GM23338 (cell line): ENCODE data around the gene SFRP2. TPM values are rescaled to one million over a fixed set of nuclear protein-coding genes. Genes with fewer than 3 reads are reported as not detected.

Source experiments
- ATAC-seq: fragments of 200-7000 bp; cut with Tn5 transposase; 3 replicates; pipeline ENCODE4 v1.9.1; 2020
- DNase-seq: peaks from one replicate; pipeline ENCODE4 v3.0.0-alpha.2; 2015; ENCODE audit warnings: low spot score
- H2AFZ ChIP-seq: fragments of 200-600 bp; sonication (generic); 2 replicates; pipeline ENCODE4 v1.8.0; 2016; ENCODE audit warnings: antibody characterized with exemption, mild to moderate bottlenecking, moderate library complexity
- H3F3A ChIP-seq: fragments of 200-600 bp; sonication (generic); replicated peaks from 2 replicates; pipeline ENCODE4 v1.8.0; 2017; ENCODE audit warnings: antibody characterized with exemption, mixed run types, low read depth
- H3K27ac ChIP-seq: fragments of 200-600 bp; sonication (generic); 2 replicates; pipeline ENCODE4 v1.6.1; 2016; ENCODE audit warnings: low read depth
- H3K27me3 ChIP-seq: fragments of 200-600 bp; sonication (generic); 2 replicates; pipeline ENCODE4 v1.8.0; 2016; ENCODE audit warnings: mild to moderate bottlenecking, mixed run types, moderate library complexity; ENCODE audit not compliant: insufficient read depth
- H3K36me3 ChIP-seq: fragments of 200-600 bp; sonication (generic); 2 replicates; pipeline ENCODE4 v1.8.0; 2016; ENCODE audit warnings: mild to moderate bottlenecking; ENCODE audit not compliant: insufficient read depth
- H3K4me1 ChIP-seq: fragments of 200-600 bp; sonication (generic); 2 replicates; pipeline ENCODE4 v1.8.0; 2016; ENCODE audit warnings: mild to moderate bottlenecking, moderate library complexity; ENCODE audit not compliant: insufficient read depth
- H3K4me2 ChIP-seq: fragments of 200-600 bp; sonication (generic); 2 replicates; pipeline ENCODE4 v1.7.1; 2017; ENCODE audit warnings: mixed run types
- H3K4me3 ChIP-seq: fragments of 200-600 bp; sonication (generic); 2 replicates; pipeline ENCODE4 v1.6.1; 2016; ENCODE audit warnings: mixed run types
- H3K79me2 ChIP-seq: fragments of 200-600 bp; sonication (generic); replicated peaks from 2 replicates; pipeline ENCODE4 v1.8.0; 2017; ENCODE audit warnings: mild to moderate bottlenecking; ENCODE audit not compliant: insufficient read depth
- H3K9me2 ChIP-seq: fragments of 200-600 bp; sonication (generic); 2 replicates; pipeline ENCODE4 v1.8.0; 2017; ENCODE audit not compliant: insufficient read depth
- H4K20me1 ChIP-seq: fragments of 200-600 bp; sonication (generic); replicated peaks from 2 replicates; pipeline ENCODE4 v1.8.0; 2017; ENCODE audit warnings: mild to moderate bottlenecking; ENCODE audit not compliant: insufficient read depth
- H3K27ac Mint-ChIP-seq: 2 replicates; pipeline ENCODE4 v1.8.0; 2020; ENCODE audit warnings: inconsistent platforms, mild to moderate bottlenecking, moderate library complexity, mixed read lengths
- H3K27me3 Mint-ChIP-seq: 3 replicates; pipeline ENCODE4 v1.8.0; 2022; ENCODE audit warnings: low read depth, mild to moderate bottlenecking, moderate library complexity, mixed read lengths, inconsistent platforms; ENCODE audit not compliant: insufficient read depth, poor library complexity
- H3K36me3 Mint-ChIP-seq: 3 replicates; pipeline ENCODE4 v1.8.0; 2021; ENCODE audit warnings: low read depth, mild to moderate bottlenecking, inconsistent platforms, moderate library complexity, mixed read lengths
- H3K4me1 Mint-ChIP-seq: 3 replicates; pipeline ENCODE4 v1.8.0; 2020; ENCODE audit warnings: mild to moderate bottlenecking, inconsistent platforms, mixed read lengths
- H3K4me3 Mint-ChIP-seq: 3 replicates; pipeline ENCODE4 v1.8.0; 2021; ENCODE audit warnings: moderate library complexity, mild to moderate bottlenecking, inconsistent platforms, mixed read lengths
- H3K9me3 Mint-ChIP-seq: 3 replicates; pipeline ENCODE4 v1.8.0; 2020; ENCODE audit warnings: moderate library complexity, mild to moderate bottlenecking, inconsistent platforms, mixed read lengths
- CREB1 ChIP-seq: fragments of 250-450 bp; sonication (Bioruptor Pico); IDR thresholded peaks from 2 replicates; pipeline ENCODE4 v1.5.0; 2020; ENCODE audit warnings: low read depth, mild to moderate bottlenecking, moderate library complexity
- EZH2 ChIP-seq: fragments of 200-600 bp; sonication (generic); IDR thresholded peaks from one replicate; pipeline ENCODE4 v1.8.0; 2017; ENCODE audit warnings: antibody characterized with exemption, mild to moderate bottlenecking, low read depth; ENCODE audit not compliant: unreplicated experiment
- EZH2phosphoT487 ChIP-seq: fragments of 200-600 bp; sonication (generic); IDR thresholded peaks from one replicate; pipeline ENCODE4 v1.8.1; 2018; ENCODE audit warnings: antibody characterized with exemption; ENCODE audit not compliant: unreplicated experiment
- JUNB ChIP-seq: IDR thresholded peaks from one replicate; pipeline ENCODE4 v1.6.1; 2016; ENCODE audit warnings: antibody characterized with exemption; ENCODE audit not compliant: unreplicated experiment
- NANOG ChIP-seq: IDR thresholded peaks from 2 replicates; pipeline ENCODE4 v1.6.1; 2016; ENCODE audit warnings: antibody characterized with exemption, borderline replicate concordance
- POLR2AphosphoS5 ChIP-seq: IDR thresholded peaks from 2 replicates; pipeline ENCODE4 v1.6.1; 2016; ENCODE audit warnings: antibody characterized with exemption, low read depth
- STAT1 ChIP-seq: IDR thresholded peaks from one replicate; pipeline ENCODE4 v1.6.1; 2016; ENCODE audit warnings: antibody characterized with exemption; ENCODE audit not compliant: unreplicated experiment
- ZNF114 ChIP-seq: fragments of 250-450 bp; sonication (Bioruptor Pico); IDR thresholded peaks from 2 replicates; pipeline ENCODE4 v1.5.0; 2020; ENCODE audit warnings: mild to moderate bottlenecking, moderate library complexity
- ZNF331 ChIP-seq: fragments of 250-450 bp; sonication (Bioruptor Pico); IDR thresholded peaks from 2 replicates; pipeline ENCODE4 v1.5.0; 2020; ENCODE audit warnings: low read depth, mild to moderate bottlenecking, moderate library complexity
- long read RNA-seq: library from polyadenylated mRNA; unstranded; transcript quantifications from one replicate; pipeline ENCODE4 v2.0.0, GENCODE V29; 2020; ENCODE audit not compliant: unreplicated experiment
- polyA plus RNA-seq: library from polyadenylated mRNA; unstranded; fragments of >200 nt; fragmentation: Nextera tagmentation; extraction: Ambion mirVana; gene quantifications from 2 replicates; pipeline ENCODE4 v1.2.1, GENCODE V29; 2016
- total RNA-seq: library from RNA; depleted of rRNA; stranded (reverse); fragments of >200 nt; shearing (Covaris generic); gene quantifications from 2 replicates; pipeline ENCODE4 v1.2.3, GENCODE V29; 2014; rRNA removed
- TF ChIP-seq, protein P1 (sequence below): IDR thresholded peaks from 2 replicates; pipeline ENCODE4 v1.6.1; 2016; ENCODE audit warnings: antibody characterized with exemption

Gene SFRP2, protein sequence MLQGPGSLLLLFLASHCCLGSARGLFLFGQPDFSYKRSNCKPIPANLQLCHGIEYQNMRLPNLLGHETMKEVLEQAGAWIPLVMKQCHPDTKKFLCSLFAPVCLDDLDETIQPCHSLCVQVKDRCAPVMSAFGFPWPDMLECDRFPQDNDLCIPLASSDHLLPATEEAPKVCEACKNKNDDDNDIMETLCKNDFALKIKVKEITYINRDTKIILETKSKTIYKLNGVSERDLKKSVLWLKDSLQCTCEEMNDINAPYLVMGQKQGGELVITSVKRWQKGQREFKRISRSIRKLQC
- total RNA-seq (214 and 219 TPM in 2 replicates), polyA plus RNA-seq (286 and 295 TPM in 2 replicates)
- long read RNA-seq, transcript SFRP2-201 (3 exons, 2,032 nt), result major isoform, 290 of 342 reads
- long read RNA-seq, partial matches to known transcripts, result 52 of 342 reads
- long read RNA-seq, other reads (novel, unspliced or antisense), result 0 of 342 reads

DNA sequence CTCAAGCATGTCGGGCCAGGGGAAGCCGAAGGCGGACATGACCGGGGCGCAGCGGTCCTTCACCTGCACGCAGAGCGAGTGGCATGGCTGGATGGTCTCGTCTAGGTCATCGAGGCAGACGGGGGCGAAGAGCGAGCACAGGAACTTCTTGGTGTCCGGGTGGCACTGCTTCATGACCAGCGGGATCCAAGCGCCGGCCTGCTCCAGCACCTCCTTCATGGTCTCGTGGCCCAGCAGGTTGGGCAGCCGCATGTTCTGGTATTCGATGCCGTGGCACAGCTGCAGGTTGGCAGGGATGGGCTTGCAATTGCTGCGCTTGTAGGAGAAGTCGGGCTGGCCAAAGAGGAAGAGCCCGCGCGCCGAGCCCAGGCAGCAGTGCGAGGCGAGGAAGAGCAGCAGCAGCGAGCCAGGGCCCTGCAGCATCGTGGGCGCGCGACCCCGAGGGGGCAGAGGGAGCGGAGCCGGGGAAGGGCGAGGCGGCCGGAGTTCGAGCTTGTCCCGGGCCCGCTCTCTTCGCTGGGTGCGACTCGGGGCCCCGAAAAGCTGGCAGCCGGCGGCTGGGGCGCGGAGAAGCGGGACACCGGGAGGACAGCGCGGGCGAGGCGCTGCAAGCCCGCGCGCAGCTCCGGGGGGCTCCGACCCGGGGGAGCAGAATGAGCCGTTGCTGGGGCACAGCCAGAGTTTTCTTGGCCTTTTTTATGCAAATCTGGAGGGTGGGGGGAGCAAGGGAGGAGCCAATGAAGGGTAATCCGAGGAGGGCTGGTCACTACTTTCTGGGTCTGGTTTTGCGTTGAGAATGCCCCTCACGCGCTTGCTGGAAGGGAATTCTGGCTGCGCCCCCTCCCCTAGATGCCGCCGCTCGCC is at the start of gene SFRP2:
Gene SFRP2 (minus strand): TSS at position 671 of the 864 bp plus-strand sequence. CDS start 248 bp downstream, at position 423.
- H3K4me2 ChIP-seq, result peak within 1 kb of the TSS; percentile 90
- H3K4me3 Mint-ChIP-seq, result peak within 1 kb of the TSS; percentile 99

DNA sequence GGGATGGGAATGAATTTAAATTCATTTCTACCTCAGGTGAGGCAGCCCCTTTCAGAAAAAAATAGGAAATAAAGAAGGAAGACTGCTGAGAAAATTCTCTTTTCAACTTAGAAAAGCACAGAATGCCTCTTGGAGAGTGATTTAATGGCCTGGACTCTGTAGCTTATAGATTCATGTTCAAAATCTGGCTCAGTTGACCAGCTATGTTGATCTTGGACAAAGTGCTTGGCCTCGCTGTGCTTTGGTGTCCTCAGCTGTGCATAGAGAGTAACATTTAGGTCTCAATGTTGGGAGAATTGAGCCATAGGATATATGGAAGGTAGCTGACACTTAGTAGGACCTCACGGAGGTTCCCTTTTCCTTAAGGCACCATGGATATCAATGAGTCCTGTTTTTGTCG is 49.7 kb upstream of the SFRP2 start:
- no peak for TF ChIP-seq CREB1 (CRISPR knock-in tag)
- Histone ChIP-seq H3K27ac (no peak overlapping the region), H3K4me1 (no peaks in the 10 kb centered on the region), H2AFZ (no peak overlapping the region), H3K9me2 (no peaks in the 10 kb centered on the region; the same call in 1 of the 2 replicates), H3K4me2 (no peak overlapping the region), H3K27me3 (no peaks in the 10 kb centered on the region), H4K20me1 (no peaks in the 10 kb centered on the region), H3F3A (no peaks in the 10 kb centered on the region), H3K4me3 (no peak overlapping the region), H3K36me3 (no peaks in the 10 kb centered on the region), H3K79me2 (no peaks in the 10 kb centered on the region)
- Mint-ChIP-seq H3K9me3 (no peaks in the 10 kb centered on the region), H3K4me3 (no peak overlapping the region), H3K27me3 (peaks cover under 1% of the 10 kb centered on the region), H3K27ac (no peak overlapping the region), H3K4me1 (no peaks in the 10 kb centered on the region), H3K36me3 (no peaks in the 10 kb centered on the region)
- DNase-seq (no peak), ATAC-seq (no peak)

More for the DNA sequence above, at the start of gene SFRP2:
- H3K4me1 ChIP-seq, result peaks cover 32% of the 10 kb centered on the region
- H3K27ac ChIP-seq, result peak within 1 kb of the TSS; percentile 99
- H3K9me2 ChIP-seq, result no peaks in the 10 kb centered on the region
- no peak for TF ChIP-seq STAT1
- peak; percentile 86 for TF ChIP-seq POLR2AphosphoS5
- no peak for TF ChIP-seq CREB1 (CRISPR knock-in tag)
- TF ChIP-seq, protein P1, sequence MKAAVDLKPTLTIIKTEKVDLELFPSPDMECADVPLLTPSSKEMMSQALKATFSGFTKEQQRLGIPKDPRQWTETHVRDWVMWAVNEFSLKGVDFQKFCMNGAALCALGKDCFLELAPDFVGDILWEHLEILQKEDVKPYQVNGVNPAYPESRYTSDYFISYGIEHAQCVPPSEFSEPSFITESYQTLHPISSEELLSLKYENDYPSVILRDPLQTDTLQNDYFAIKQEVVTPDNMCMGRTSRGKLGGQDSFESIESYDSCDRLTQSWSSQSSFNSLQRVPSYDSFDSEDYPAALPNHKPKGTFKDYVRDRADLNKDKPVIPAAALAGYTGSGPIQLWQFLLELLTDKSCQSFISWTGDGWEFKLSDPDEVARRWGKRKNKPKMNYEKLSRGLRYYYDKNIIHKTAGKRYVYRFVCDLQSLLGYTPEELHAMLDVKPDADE, result peak; percentile 22; the same call in 1 of the 2 replicates
- Mint-ChIP-seq H3K27me3 (peaks cover 41% of the 10 kb centered on the region), H3K9me3 (no peaks in the 10 kb centered on the region; the same call in 2 of the 3 replicates), H3K4me1 (peaks cover 40% of the 10 kb centered on the region), H3K27ac (peak within 1 kb of the TSS; percentile 100), H3K36me3 (peaks cover 48% of the 10 kb centered on the region)
- H3K79me2 ChIP-seq, result peaks cover 47% of the 10 kb centered on the region
- H2AFZ ChIP-seq, result no peak within 1 kb of the TSS
- ATAC-seq (peak; percentile 18), DNase-seq (peak; percentile 96)
- H3K4me3 ChIP-seq, result peak within 1 kb of the TSS; percentile 89
- peaks cover 20% of the 10 kb centered on the region; the same call in 1 of the 2 replicates for H3K36me3 ChIP-seq
- peaks cover 8% of the 10 kb centered on the region for H3K27me3 ChIP-seq
- H4K20me1 ChIP-seq, result peaks cover 33% of the 10 kb centered on the region
- peaks cover 16% of the 10 kb centered on the region; the same call in 1 of the 2 replicates for H3F3A ChIP-seq

DNA sequence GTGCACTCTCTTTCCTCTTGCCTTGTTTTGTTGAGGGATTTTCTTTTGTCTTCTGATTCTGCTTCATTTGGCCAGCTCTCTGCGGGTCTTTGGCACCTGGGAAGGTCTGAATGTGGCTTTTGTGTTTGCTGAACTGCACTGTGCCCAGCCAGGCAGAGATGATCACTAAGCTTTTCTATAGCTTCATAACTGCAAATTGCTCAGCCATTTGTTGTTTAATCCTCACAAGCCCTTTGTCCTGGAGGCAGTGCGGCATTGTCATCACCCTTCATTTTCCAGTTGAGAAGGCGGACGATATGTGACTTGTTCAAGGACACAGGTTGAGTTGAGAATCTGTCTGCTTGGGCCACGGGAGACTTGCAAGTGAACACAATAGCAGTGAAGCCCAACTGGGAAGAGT is 46.0 kb upstream of the SFRP2 start:
- Mint-ChIP-seq H3K36me3 (no peaks in the 10 kb centered on the region), H3K4me1 (peaks cover 7% of the 10 kb centered on the region), H3K27ac (no peak overlapping the region), H3K9me3 (no peaks in the 10 kb centered on the region), H3K4me3 (no peak overlapping the region), H3K27me3 (peaks cover 2% of the 10 kb centered on the region)
- no peaks in the 10 kb centered on the region for H3F3A ChIP-seq
- H4K20me1 ChIP-seq, result no peaks in the 10 kb centered on the region
- H3K27me3 ChIP-seq, result no peaks in the 10 kb centered on the region
- no peaks in the 10 kb centered on the region; the same call in 1 of the 2 replicates for H3K9me2 ChIP-seq
- DNase-seq, result no peak
- H2AFZ ChIP-seq, result no peak overlapping the region
- no peak for ATAC-seq
- no peaks in the 10 kb centered on the region for H3K36me3 ChIP-seq
- H3K4me1 ChIP-seq, result no peaks in the 10 kb centered on the region
- no peak overlapping the region for H3K4me3 ChIP-seq
- H3K79me2 ChIP-seq, result no peaks in the 10 kb centered on the region
- no peak overlapping the region for H3K27ac ChIP-seq
- H3K4me2 ChIP-seq, result no peak overlapping the region
- TF ChIP-seq ZNF331 (CRISPR knock-in tag) (no peak), STAT1 (no peak), NANOG (no peak), CREB1 (CRISPR knock-in tag) (no peak), EZH2 (no peak), POLR2AphosphoS5 (no peak), EZH2phosphoT487 (no peak), ZNF114 (CRISPR knock-in tag) (no peak), JUNB (no peak)
